Endothelial cell of umbilical vein (primary cell): ENCODE results near the gene ITPR1. TPM values are rescaled to one million over a fixed set of nuclear protein-coding genes. Genes with fewer than 3 reads are reported as not detected.

Experiments used
- BruUV-seq: library from RNA; stranded (reverse); fragments of 400-500 nt; replicated peaks from 2 replicates; lab custom pipeline; 2021; lab: Mats Ljungman, UMichigan
- CTCF ChIA-PET: fragments of 300-600, 350-600 bp; sonication (Branson Sonifier 250); formaldehyde crosslinking; loops from one replicate; lab custom pipeline; 2021; ENCODE audit warnings: antibody characterized with exemption, inconsistent platforms; lab: Charles Lee
- POLR2A ChIA-PET: fragments of 300-600, 350-600 bp; sonication (Branson Sonifier 250); formaldehyde crosslinking; loops from one replicate; lab custom pipeline; 2021; ENCODE audit warnings: antibody characterized with exemption, inconsistent platforms; lab: Charles Lee
- DNase-seq: peaks from one replicate; pipeline ENCODE4 v3.0.0-alpha.2; 2011; ENCODE audit warnings: low read depth, low spot score
- FAIRE-seq: peaks from 2 replicates; lab custom pipeline; 2011; peaks lifted over from hg19 to GRCh38; lab: Jason Lieb, UNC
- H2AFZ ChIP-seq: 2 replicates; pipeline ENCODE4 v1.6.0; 2012; ENCODE audit warnings: low read depth, low read length, control low read depth, inconsistent platforms
- H3K27ac ChIP-seq: 2 replicates; pipeline ENCODE4 v1.5.1; 2011; ENCODE audit warnings: low read depth, mild to moderate bottlenecking, control low read depth, low read length, moderate library complexity; ENCODE audit not compliant: insufficient read depth
- H3K27me3 ChIP-seq, 2 experiments: 2 replicates each; pipeline versions ENCODE4 v1.6.0 to v1.6.1; 2011; ENCODE audit warnings: low read length in 2 of 2, mixed read lengths in 1 of 2; ENCODE audit not compliant: control insufficient read depth in 2 of 2, insufficient read depth in 2 of 2
- H3K36me3 ChIP-seq, 2 experiments: 2 replicates in 1 of 2; 3 replicates in 1 of 2; pipeline ENCODE4 v1.5.1; 2011; ENCODE audit warnings: low read length in 2 of 2, mild to moderate bottlenecking in 1 of 2, moderate library complexity in 1 of 2; ENCODE audit not compliant: control insufficient read depth in 2 of 2, insufficient read depth in 2 of 2; ENCODE audit errors: extremely low read depth in 1 of 2
- H3K4me1 ChIP-seq: 3 replicates; pipeline ENCODE4 v1.5.1; 2011; ENCODE audit warnings: mild to moderate bottlenecking, low read length; ENCODE audit not compliant: control insufficient read depth, insufficient read depth; ENCODE audit errors: extremely low read depth
- H3K4me2 ChIP-seq: 2 replicates; pipeline ENCODE4 v1.6.1; 2011; ENCODE audit warnings: low read length, control low read depth, mixed read lengths; ENCODE audit not compliant: insufficient read depth
- H3K4me3 ChIP-seq, 3 experiments: fragments of 200-600 bp in 1 of 3; sonication (generic), shearing (Covaris generic) in 1 of 3; replicated peaks in 1 of 3; 2 replicates each; pipeline ENCODE4 v1.5.1; 2011 to 2016; ENCODE audit warnings: control low read depth in 3 of 3, low read length in 3 of 3, mild to moderate bottlenecking in 2 of 3, inconsistent platforms in 1 of 3, low read depth in 1 of 3, moderate library complexity in 1 of 3; ENCODE audit not compliant: insufficient read depth in 1 of 3
- H3K79me2 ChIP-seq: 2 replicates; pipeline ENCODE4 v1.6.0; 2012; ENCODE audit warnings: low read length, inconsistent platforms; ENCODE audit not compliant: control insufficient read depth, insufficient read depth
- H3K9ac ChIP-seq: replicated peaks from 2 replicates; pipeline ENCODE3; 2011; ENCODE audit warnings: low read length, control low read depth; ENCODE audit not compliant: insufficient read depth; ENCODE audit errors: extremely low read depth
- H3K9me1 ChIP-seq: replicated peaks from 3 replicates; pipeline ENCODE4 v1.6.0; 2011; ENCODE audit warnings: mild to moderate bottlenecking, low read length; ENCODE audit not compliant: control insufficient read depth, insufficient read depth; ENCODE audit errors: extremely low read depth
- H3K9me3 ChIP-seq: replicated peaks from 2 replicates; pipeline ENCODE4 v1.5.1; 2012; ENCODE audit warnings: low read length, inconsistent platforms; ENCODE audit not compliant: control insufficient read depth, insufficient read depth
- H4K20me1 ChIP-seq: replicated peaks from 2 replicates; pipeline ENCODE3; 2011; ENCODE audit warnings: mild to moderate bottlenecking, low read length; ENCODE audit not compliant: control insufficient read depth, insufficient read depth; ENCODE audit errors: extremely low read depth
- EZH2 ChIP-seq: IDR thresholded peaks from 2 replicates; pipeline ENCODE4 v1.6.1; 2012; ENCODE audit warnings: borderline replicate concordance, low read depth, mild to moderate bottlenecking, moderate library complexity, low read length, inconsistent platforms; ENCODE audit not compliant: severe bottlenecking
- FOS ChIP-seq: IDR thresholded peaks from 2 replicates; pipeline ENCODE4 v1.6.1; 2011; ENCODE audit warnings: mild to moderate bottlenecking, low read length, moderate library complexity, borderline replicate concordance; ENCODE audit not compliant: insufficient read depth
- GATA2 ChIP-seq: IDR thresholded peaks from 2 replicates; pipeline ENCODE4 v1.7.0; 2011; ENCODE audit warnings: low read depth, mild to moderate bottlenecking, moderate library complexity, mixed read lengths, low read length; ENCODE audit not compliant: insufficient read length, insufficient read depth
- JUN ChIP-seq: IDR thresholded peaks from 2 replicates; pipeline ENCODE4 v1.6.1; 2011; ENCODE audit warnings: borderline replicate concordance, low read depth; ENCODE audit not compliant: insufficient read length, insufficient read depth
- MYC ChIP-seq: IDR thresholded peaks from one replicate; pipeline ENCODE4 v1.6.1; 2011; ENCODE audit warnings: mild to moderate bottlenecking, low read depth, low read length
- POLR2A ChIP-seq: IDR thresholded peaks from 2 replicates; pipeline ENCODE4 v1.6.1; 2012; ENCODE audit warnings: low read depth, mild to moderate bottlenecking, control low read depth, low read length
- POLR2AphosphoS5 ChIP-seq: IDR thresholded peaks from 2 replicates; pipeline ENCODE4 v1.6.1; 2012; ENCODE audit warnings: low read depth, mild to moderate bottlenecking, control low read depth, low read length, moderate library complexity; ENCODE audit not compliant: insufficient read depth
- dilution Hi-C: fragments of 300-500 bp; cut with MboI; formaldehyde crosslinking; loops from one replicate; pipeline ENCODE4 v1.15.0; 2019; ENCODE audit warnings: low sequenced_read_pairs; ENCODE audit not compliant: extremely low pct_ligation_motif_present
- intact Hi-C: fragments of 100-400 bp; cut with micrococcal nuclease; formaldehyde crosslinking; loops from one replicate; pipeline ENCODE4 v1.10.0; 2022
- polyA plus RNA-seq, 4 experiments: library from polyadenylated mRNA; depleted of rRNA in 3 of 4; stranded (reverse) in 3 of 4; unstranded in 1 of 4; fragments of >200 nt; gene quantifications; 2 replicates each; pipeline versions ENCODE4 v1.2.1 to v1.2.3, GENCODE V29; 2011 to 2012; ENCODE audit warnings: missing spikeins in 1 of 4
- total RNA-seq: library from RNA; stranded (reverse); gene quantifications from 2 replicates; pipeline ENCODE4 v1.2.3, GENCODE V29; 2021
- TF ChIP-seq, protein P1 (sequence below): IDR thresholded peaks from 2 replicates; pipeline ENCODE4 v1.6.1; 2011; ENCODE audit not compliant: insufficient read depth, insufficient read length
- TF ChIP-seq, protein P2 (sequence below), 2 donors: IDR thresholded peaks; 1 replicate in 1 of 2; 2 replicates in 1 of 2; pipeline ENCODE4 v1.5.1; 2011; ENCODE audit warnings: low read length in 2 of 2, mild to moderate bottlenecking in 2 of 2, moderate library complexity in 2 of 2, control low read depth in 1 of 2, inconsistent platforms in 1 of 2, low read depth in 1 of 2; ENCODE audit not compliant: insufficient read depth in 1 of 2; ENCODE audit errors: extremely low read depth in 1 of 2

Gene ITPR1
- total and polyA plus RNA-seq, 2 donors (not counting 3 experiments of a cell fraction or from before 2014, with no cell fraction given): 5.1 to 16.1 TPM

DNA sequence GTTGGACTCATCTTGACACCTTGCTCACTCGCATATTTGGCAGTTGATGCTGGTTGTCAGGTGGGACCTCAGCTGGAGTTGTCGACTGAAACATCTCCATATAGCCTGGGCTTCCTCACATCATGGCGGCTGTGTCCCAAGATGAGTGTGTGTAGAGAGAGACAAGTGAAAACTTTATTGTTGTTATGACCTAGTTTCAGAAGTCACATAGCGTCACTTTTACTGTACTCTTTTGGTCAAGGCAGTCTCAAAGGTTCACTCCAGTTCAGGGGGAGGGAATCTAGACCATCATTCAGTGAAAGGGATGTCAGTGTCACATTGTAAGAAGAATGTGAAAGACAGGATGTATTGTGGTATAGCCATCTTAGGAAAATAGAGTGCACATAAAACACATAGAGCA, 214.2 kb downstream of the ITPR1 start:
- H3K27me3 ChIP-seq: no peaks in the 10 kb centered on the region
- ChIA-PET CTCF (interaction anchor here (1.1 kb wide), 1 partner anchor 13 kb away, joined by 4 read pairs; no protein-coding TSS in a partner anchor), POLR2A (no interaction called here)
- H3K4me2 ChIP-seq: no peak overlapping the region
- BruUV-seq: no TSS peak
- no peaks in the 10 kb centered on the region for H3K9me3 ChIP-seq
- H3K27ac ChIP-seq: no peak overlapping the region
- intact Hi-C loops (no loop called here), dilution Hi-C loops (no loop called here)
- H3K36me3 ChIP-seq: no peaks in the 10 kb centered on the region
- no peak overlapping the region for H2AFZ ChIP-seq
- no peak overlapping the region for H3K9ac ChIP-seq
- TF ChIP-seq EZH2 (no peak), POLR2AphosphoS5 (no peak), GATA2 (no peak), JUN (no peak), MYC (no peak), POLR2A (no peak), FOS (no peak)
- TF ChIP-seq, protein P1, sequence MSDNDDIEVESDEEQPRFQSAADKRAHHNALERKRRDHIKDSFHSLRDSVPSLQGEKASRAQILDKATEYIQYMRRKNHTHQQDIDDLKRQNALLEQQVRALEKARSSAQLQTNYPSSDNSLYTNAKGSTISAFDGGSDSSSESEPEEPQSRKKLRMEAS: no peak
- TF ChIP-seq, protein P2, sequence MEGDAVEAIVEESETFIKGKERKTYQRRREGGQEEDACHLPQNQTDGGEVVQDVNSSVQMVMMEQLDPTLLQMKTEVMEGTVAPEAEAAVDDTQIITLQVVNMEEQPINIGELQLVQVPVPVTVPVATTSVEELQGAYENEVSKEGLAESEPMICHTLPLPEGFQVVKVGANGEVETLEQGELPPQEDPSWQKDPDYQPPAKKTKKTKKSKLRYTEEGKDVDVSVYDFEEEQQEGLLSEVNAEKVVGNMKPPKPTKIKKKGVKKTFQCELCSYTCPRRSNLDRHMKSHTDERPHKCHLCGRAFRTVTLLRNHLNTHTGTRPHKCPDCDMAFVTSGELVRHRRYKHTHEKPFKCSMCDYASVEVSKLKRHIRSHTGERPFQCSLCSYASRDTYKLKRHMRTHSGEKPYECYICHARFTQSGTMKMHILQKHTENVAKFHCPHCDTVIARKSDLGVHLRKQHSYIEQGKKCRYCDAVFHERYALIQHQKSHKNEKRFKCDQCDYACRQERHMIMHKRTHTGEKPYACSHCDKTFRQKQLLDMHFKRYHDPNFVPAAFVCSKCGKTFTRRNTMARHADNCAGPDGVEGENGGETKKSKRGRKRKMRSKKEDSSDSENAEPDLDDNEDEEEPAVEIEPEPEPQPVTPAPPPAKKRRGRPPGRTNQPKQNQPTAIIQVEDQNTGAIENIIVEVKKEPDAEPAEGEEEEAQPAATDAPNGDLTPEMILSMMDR (IDR thresholded peaks at IDR 0.05; ENCODE audit: extremely low read depth in 1 of 2, insufficient read depth in 1 of 2, low read depth in 1 of 2, low read length in 2 of 2): no peak
- H3K4me1 ChIP-seq: peaks cover 20% of the 10 kb centered on the region
- no peak overlapping the region for H3K4me3 ChIP-seq
- H4K20me1 ChIP-seq: no peaks in the 10 kb centered on the region
- no peaks in the 10 kb centered on the region for H3K9me1 ChIP-seq
- no peaks in the 10 kb centered on the region for H3K79me2 ChIP-seq
- DNase-seq (no peak), FAIRE-seq (no peak)
